ENCODE measurements around the gene PDCD10. TPM values are rescaled to one million over a fixed set of nuclear protein-coding genes. Genes with fewer than 3 reads are reported as not detected.

The PDCD10 gene
- total RNA-seq, 1 donor from 2014 or later, result 117 TPM

DNA sequence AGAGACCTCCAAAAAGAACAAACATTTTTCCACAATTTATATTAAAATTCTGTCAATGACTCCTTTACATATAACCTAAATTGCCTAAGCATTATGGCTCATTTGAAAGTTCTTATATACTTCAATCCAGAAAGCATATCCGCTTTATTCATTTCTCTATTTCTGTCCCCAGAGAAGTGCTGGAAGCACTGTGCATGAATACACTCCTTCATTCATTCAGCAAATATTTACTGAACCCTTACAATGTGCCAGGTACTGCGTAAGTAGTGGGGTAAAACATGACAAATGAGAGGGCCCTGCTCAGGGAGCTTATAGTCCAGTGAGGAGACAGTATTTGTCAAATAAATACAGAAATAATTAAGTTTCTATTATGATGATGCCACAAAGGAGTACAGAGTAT, 3.3 kb downstream of the PDCD10 start:
- no peak overlapping the region for H3K4me2 ChIP-seq
- no peak overlapping the region for H3K27ac Mint-ChIP-seq
- H4K20me1 ChIP-seq (ENCODE audit: low read depth), result peaks cover 75% of the 10 kb centered on the region
- peaks cover 12% of the 10 kb centered on the region for H3K4me1 ChIP-seq
- no peaks in the 10 kb centered on the region for H3K36me3 Mint-ChIP-seq
- peaks cover 13% of the 10 kb centered on the region for H3K4me1 Mint-ChIP-seq
- no peaks in the 10 kb centered on the region for H3K27me3 Mint-ChIP-seq (ENCODE audit: insufficient read depth, low read depth)
- DNase-seq (ENCODE audit: low spot score), result no peak
- H3K79me2 ChIP-seq (ENCODE audit: low read depth), result peaks cover 84% of the 10 kb centered on the region
- H2AFZ ChIP-seq (replicated peaks), result no peak overlapping the region
- no peaks in the 10 kb centered on the region for H3K9me3 Mint-ChIP-seq
- H3K4me3 Mint-ChIP-seq, result no peak overlapping the region
- H3K27me3 ChIP-seq, result no peaks in the 10 kb centered on the region
- H3K36me3 ChIP-seq, result no peaks in the 10 kb centered on the region
- no peaks in the 10 kb centered on the region for H3K9me3 ChIP-seq (ENCODE audit: low read depth)
- H3K4me3 ChIP-seq, result no peak overlapping the region
- no peak overlapping the region for H3K9ac ChIP-seq
- TF ChIP-seq EZH2phosphoT487 (IDR thresholded peaks at IDR 0.05) (no peak), EZH2 (IDR thresholded peaks at IDR 0.05) (no peak)
- TF ChIP-seq, protein P1, sequence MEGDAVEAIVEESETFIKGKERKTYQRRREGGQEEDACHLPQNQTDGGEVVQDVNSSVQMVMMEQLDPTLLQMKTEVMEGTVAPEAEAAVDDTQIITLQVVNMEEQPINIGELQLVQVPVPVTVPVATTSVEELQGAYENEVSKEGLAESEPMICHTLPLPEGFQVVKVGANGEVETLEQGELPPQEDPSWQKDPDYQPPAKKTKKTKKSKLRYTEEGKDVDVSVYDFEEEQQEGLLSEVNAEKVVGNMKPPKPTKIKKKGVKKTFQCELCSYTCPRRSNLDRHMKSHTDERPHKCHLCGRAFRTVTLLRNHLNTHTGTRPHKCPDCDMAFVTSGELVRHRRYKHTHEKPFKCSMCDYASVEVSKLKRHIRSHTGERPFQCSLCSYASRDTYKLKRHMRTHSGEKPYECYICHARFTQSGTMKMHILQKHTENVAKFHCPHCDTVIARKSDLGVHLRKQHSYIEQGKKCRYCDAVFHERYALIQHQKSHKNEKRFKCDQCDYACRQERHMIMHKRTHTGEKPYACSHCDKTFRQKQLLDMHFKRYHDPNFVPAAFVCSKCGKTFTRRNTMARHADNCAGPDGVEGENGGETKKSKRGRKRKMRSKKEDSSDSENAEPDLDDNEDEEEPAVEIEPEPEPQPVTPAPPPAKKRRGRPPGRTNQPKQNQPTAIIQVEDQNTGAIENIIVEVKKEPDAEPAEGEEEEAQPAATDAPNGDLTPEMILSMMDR (IDR thresholded peaks at IDR 0.05), result no peak
- H3F3A ChIP-seq (ENCODE audit: low read depth), result peaks cover 16% of the 10 kb centered on the region
- no peak overlapping the region for H3K27ac ChIP-seq

DNA sequence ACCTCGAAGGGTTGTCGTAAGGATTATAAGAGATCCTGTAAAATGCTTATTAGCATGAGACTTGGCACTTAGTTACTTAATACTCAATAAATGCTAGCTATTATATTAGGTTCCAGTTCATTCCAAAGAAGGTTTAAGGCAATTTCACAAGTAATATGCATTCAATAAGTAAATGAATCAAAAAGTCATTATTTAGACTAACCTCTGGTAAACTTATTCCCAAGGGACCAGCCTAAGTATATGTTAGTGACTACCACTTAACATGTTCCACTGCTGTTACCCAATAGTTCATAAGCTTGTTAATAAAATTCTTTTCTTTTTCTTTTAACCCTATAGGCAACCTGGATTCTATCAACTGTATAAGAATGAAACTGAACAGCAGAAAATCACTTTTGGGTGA, 5.1 kb downstream of the PDCD10 start:
- TF ChIP-seq EZH2phosphoT487 (IDR thresholded peaks at IDR 0.05), result no peak
- TF ChIP-seq, protein P1 (IDR thresholded peaks at IDR 0.05), result no peak
- TF ChIP-seq EZH2 (IDR thresholded peaks at IDR 0.05), result no peak
- no peaks in the 10 kb centered on the region for H3K27me3 ChIP-seq
- no peaks in the 10 kb centered on the region for H3K27me3 Mint-ChIP-seq (ENCODE audit: insufficient read depth, low read depth)
- H3K36me3 ChIP-seq, result no peaks in the 10 kb centered on the region
- no peak overlapping the region for H3K4me3 Mint-ChIP-seq
- no peak overlapping the region for H3K27ac ChIP-seq
- H3K4me3 ChIP-seq, result no peak overlapping the region
- no peak overlapping the region for H3K27ac Mint-ChIP-seq
- H3K79me2 ChIP-seq (ENCODE audit: low read depth), result peaks cover 98% of the 10 kb centered on the region
- peaks cover 91% of the 10 kb centered on the region for H4K20me1 ChIP-seq (ENCODE audit: low read depth)
- peaks cover 7% of the 10 kb centered on the region for H3F3A ChIP-seq (ENCODE audit: low read depth)
- no peaks in the 10 kb centered on the region for H3K9me3 Mint-ChIP-seq
- H3K4me2 ChIP-seq, result no peak overlapping the region
- DNase-seq (ENCODE audit: low spot score), result no peak
- H2AFZ ChIP-seq (replicated peaks), result no peak overlapping the region
- H3K9me3 ChIP-seq (ENCODE audit: low read depth), result no peaks in the 10 kb centered on the region
- H3K4me1 ChIP-seq, result peaks cover 9% of the 10 kb centered on the region
- peaks cover 13% of the 10 kb centered on the region for H3K4me1 Mint-ChIP-seq
- peaks cover 1% of the 10 kb centered on the region for H3K36me3 Mint-ChIP-seq
- H3K9ac ChIP-seq, result no peak overlapping the region

- Histone ChIP-seq H3K9ac (no peak overlapping the region), H3K4me3 (no peak overlapping the region), H3F3A (ENCODE audit: low read depth) (no peaks in the 10 kb centered on the region), H3K4me2 (no peak overlapping the region), H4K20me1 (ENCODE audit: low read depth) (peaks cover 93% of the 10 kb centered on the region), H3K4me1 (peaks cover 17% of the 10 kb centered on the region), H3K27ac (no peak overlapping the region), H3K9me3 (ENCODE audit: low read depth) (no peaks in the 10 kb centered on the region), H3K79me2 (ENCODE audit: low read depth) (peaks cover 100% of the 10 kb centered on the region), H2AFZ (replicated peaks) (no peak overlapping the region), H3K36me3 (no peaks in the 10 kb centered on the region), H3K27me3 (no peaks in the 10 kb centered on the region)
- DNase-seq (ENCODE audit: low spot score), result no peak
- TF ChIP-seq EZH2 (IDR thresholded peaks at IDR 0.05), result no peak
- no peaks in the 10 kb centered on the region for H3K27me3 Mint-ChIP-seq (ENCODE audit: insufficient read depth, low read depth)
- H3K9me3 Mint-ChIP-seq, result no peaks in the 10 kb centered on the region
- H3K4me1 Mint-ChIP-seq, result peaks cover 14% of the 10 kb centered on the region
- H3K4me3 Mint-ChIP-seq, result no peak overlapping the region
- H3K36me3 Mint-ChIP-seq, result peaks cover 1% of the 10 kb centered on the region
- H3K27ac Mint-ChIP-seq, result no peak overlapping the region
These were observed 5.9 kb downstream of the PDCD10 start for GRCh38 chr3:167728632-167729323.

DNA sequence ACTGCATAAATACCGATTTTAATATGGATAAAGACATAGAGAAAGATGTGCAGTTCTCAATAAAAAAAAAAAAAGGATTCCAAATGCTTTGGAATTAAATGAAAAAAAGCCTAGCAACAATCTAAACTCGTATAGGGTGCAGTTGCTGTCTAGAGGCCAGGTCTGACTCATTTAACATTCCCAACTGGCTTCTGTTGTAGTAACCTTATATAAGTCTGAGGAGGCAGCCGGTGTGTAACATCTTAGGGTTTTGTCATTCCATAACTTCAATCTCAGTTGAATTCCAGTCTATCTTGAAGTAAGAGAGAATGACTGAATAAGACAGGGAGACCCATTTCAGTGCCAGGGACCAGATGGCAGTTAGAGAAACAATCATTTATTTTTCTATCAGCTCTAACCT, 6.5 kb downstream of the PDCD10 start:
- DNase-seq (ENCODE audit: low spot score), result no peak
- no peaks in the 10 kb centered on the region for H3K9me3 Mint-ChIP-seq
- no peak overlapping the region for H3K9ac ChIP-seq
- no peak overlapping the region for H3K27ac ChIP-seq
- peaks cover 100% of the 10 kb centered on the region for H3K79me2 ChIP-seq (ENCODE audit: low read depth)
- H3K36me3 ChIP-seq, result no peaks in the 10 kb centered on the region
- H3K4me2 ChIP-seq, result no peak overlapping the region
- no peak overlapping the region for H3K4me3 ChIP-seq
- H3K27me3 Mint-ChIP-seq (ENCODE audit: insufficient read depth, low read depth), result no peaks in the 10 kb centered on the region
- no peak overlapping the region for H2AFZ ChIP-seq (replicated peaks)
- no peaks in the 10 kb centered on the region for H3F3A ChIP-seq (ENCODE audit: low read depth)
- TF ChIP-seq EZH2 (IDR thresholded peaks at IDR 0.05) (no peak), EZH2phosphoT487 (IDR thresholded peaks at IDR 0.05) (no peak)
- TF ChIP-seq, protein P1 (IDR thresholded peaks at IDR 0.05), result no peak
- H3K4me1 ChIP-seq, result peaks cover 19% of the 10 kb centered on the region
- peaks cover 1% of the 10 kb centered on the region for H3K36me3 Mint-ChIP-seq
- peaks cover 14% of the 10 kb centered on the region for H3K4me1 Mint-ChIP-seq
- H4K20me1 ChIP-seq (ENCODE audit: low read depth), result peaks cover 94% of the 10 kb centered on the region
- no peak overlapping the region for H3K4me3 Mint-ChIP-seq
- no peak overlapping the region for H3K27ac Mint-ChIP-seq
- H3K9me3 ChIP-seq (ENCODE audit: low read depth), result no peaks in the 10 kb centered on the region
- no peaks in the 10 kb centered on the region for H3K27me3 ChIP-seq

All from neural progenitor cell (in vitro differentiated cells).